ENCODE measurements around the gene HNMT.
"Not testable (repeated sequence)": the region's sequence is repeated elsewhere in the genome, so short reads cannot be mapped to it uniquely, and the experiment has no call there.

HNMT gene

GRCh38 chr2:137975280-137976271, 11.3 kb downstream of the HNMT start:
- DNase-seq (ENCODE audit: low read depth): no peak

DNA sequence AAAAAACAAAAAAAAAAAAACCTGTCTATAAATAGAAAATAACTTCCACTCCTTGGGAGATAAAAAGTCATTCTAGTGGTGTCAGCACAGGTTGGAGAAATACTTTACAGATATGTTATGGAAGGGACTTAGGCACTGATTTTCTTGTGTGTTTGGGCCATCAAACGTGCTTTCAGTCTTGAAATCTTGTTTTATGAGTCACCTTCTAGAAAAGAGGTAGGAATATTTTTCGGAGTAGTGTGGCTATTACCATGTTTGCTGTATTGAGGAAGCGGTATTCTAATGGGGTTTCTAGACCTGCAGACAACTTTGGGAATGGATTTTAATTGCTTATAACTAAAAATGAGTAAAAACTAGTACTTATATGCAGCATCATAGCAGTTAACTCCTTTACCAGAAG, 12.0 kb downstream of the HNMT start:
- no peak for DNase-seq (ENCODE audit: low read depth)

GRCh38 chr2:137977790-137978189, 13.5 kb downstream of the HNMT start:
- no peak for DNase-seq (ENCODE audit: low read depth)

- DNase-seq (ENCODE audit: low read depth): peak; percentile 21
These were observed 16.2 kb downstream of the HNMT start for GRCh38 chr2:137980459-137980858.

GRCh38 chr2:137981112-137981656, 16.9 kb downstream of the HNMT start:
- no peak for DNase-seq (ENCODE audit: low read depth)

DNA sequence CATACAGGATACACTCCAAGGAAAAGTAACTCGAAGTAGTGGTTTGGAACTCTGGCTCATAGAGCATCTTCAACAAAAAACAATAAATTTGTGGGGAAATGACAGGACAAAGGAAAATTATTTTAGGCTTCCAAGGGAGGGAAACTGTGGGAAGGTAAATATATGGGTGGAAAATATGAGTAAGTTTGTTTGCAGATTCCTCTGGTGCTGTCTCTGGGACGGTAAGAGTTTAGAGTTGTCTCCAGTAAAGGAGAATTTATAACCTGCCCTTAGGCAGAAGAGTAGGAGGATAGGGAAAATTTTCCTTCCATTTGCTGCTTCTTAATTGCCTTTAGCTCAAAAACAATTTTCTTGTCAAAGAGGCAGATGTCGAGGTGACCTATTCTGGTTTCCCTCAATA, 19.3 kb downstream of the HNMT start:
- DNase-seq (ENCODE audit: low read depth): no peak

DNA sequence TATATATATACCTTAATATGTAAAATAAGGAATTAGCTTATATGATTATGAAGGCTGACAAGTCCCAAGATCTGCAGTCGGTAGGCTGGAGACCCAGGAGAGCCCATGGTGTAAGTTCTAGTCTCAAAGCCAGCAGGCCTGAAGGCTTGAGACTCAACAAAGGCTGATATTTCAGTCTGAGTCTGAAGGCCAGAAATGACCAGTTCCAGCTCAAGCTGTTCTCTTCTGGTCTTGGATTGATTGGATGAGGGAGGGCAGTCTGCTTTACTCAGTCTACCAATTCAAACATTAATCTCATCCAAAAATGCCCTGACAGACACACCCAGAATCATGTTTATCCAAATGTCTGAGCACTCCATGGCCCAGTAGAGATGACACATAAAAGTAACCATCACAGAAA, 22.0 kb downstream of the HNMT start:
- no peak for DNase-seq (ENCODE audit: low read depth)

DNA sequence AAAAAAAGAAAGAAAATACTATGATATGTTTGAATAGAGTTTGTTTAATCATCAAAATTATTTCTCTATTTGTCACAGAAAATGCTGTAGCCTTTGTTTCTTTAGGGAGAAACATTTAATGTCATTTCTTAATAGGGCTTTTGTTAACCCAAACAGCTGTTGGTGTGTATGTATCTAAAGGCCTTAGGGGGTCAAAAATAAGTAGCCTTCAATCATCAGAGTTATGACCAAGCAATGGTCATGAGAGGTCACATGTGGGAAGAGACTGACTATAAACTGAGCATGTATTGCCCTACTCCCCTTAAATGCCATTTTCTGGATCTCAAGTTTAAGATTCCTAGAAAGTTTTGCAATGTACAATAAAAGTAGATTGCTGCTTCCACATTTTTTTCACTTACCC, 22.7 kb downstream of the HNMT start:
- DNase-seq (ENCODE audit: low read depth): no peak

GRCh38 chr2:137991078-137991477, 26.8 kb downstream of the HNMT start:
- no peak for DNase-seq (ENCODE audit: low read depth)

DNA sequence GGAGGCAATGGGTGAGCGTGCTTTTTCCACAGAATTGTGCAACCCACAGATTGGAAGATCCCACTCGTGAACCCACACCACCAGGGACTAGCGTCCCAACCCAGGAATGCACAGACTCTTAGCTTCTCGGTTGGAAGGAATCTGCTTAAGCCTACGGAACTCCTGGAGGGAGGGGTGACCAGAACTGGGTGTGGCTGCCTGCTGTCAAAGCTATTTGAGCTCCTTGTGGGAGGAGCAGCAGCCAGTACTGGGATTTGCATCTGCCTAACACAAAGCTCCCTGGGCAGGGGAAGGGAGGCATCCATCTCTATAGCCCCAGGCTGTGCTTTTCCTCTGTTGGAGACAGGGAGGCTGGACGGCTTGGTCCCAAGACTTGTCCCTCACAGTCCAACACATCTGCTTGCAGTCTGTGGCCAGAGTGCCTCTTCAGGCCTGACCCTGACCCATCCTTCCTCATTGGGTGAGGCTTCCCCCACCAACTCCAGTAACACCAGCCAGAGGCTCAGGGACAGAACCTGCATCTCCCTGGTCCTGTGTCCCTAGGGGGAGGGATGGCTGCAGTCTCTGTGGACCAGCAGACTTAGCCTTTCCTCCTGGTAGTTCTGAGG, 27.9 kb downstream of the HNMT start:
- no peak for DNase-seq (ENCODE audit: low read depth)

GRCh38 chr2:137993715-137994476, 29.6 kb downstream of the HNMT start:
- DNase-seq (ENCODE audit: low read depth): not testable (repeated sequence)

GRCh38 chr2:137995368-137995767, 31.1 kb downstream of the HNMT start:
- not testable (repeated sequence) for DNase-seq (ENCODE audit: low read depth)

DNA sequence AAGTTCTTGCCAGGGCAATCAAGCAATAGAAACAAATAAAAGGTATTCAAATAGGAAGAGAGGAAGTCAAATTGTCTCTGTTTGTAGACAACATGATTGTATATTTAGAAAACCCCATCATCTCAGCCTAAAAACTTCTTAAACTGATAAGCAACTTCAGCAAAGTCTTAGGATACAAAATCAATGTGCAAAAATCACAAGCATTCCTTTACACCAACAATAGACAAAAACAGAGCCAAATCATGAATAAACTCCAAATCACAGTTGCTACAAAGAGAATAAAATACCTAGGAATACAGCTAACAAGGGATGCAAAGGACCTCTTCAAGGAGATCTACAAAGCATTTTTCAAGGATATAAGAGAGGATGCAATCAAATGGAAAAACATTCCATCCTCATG, 31.9 kb downstream of the HNMT start:
- DNase-seq (ENCODE audit: low read depth): not testable (repeated sequence)

- DNase-seq (ENCODE audit: low read depth): no peak
These were observed 33.5 kb downstream of the HNMT start for GRCh38 chr2:137997733-137998132.

GRCh38 chr2:137998503-137998902, 34.2 kb downstream of the HNMT start:
- DNase-seq (ENCODE audit: low read depth): no peak

DNA sequence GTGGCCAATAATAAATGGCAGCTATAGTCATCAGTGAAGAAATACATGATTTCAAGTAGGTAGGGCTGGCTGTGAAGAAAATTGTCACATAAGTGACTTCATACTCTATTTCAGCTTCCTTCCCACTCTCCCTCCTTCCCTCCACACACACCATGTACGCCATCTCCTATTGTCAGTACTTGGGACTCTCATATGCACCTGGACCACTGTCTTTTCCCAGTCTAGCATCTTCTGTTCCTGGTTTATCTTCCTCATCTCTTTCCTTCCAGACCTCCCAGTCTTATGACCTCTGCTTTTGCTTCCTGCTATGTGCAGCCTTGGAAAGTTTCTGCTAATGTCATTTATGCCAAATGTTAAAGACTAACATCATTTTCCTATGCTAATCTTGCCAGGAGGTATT, 35.0 kb downstream of the HNMT start:
- no peak for DNase-seq (ENCODE audit: low read depth)

- DNase-seq (ENCODE audit: low read depth): no peak
These were observed 35.7 kb downstream of the HNMT start for GRCh38 chr2:138000009-138000408.

- no peak for DNase-seq (ENCODE audit: low read depth)
These were observed 36.5 kb downstream of the HNMT start for GRCh38 chr2:138000796-138001195.

GRCh38 chr2:138003411-138003810, 39.1 kb downstream of the HNMT start:
- no peak for DNase-seq (ENCODE audit: low read depth)

DNA sequence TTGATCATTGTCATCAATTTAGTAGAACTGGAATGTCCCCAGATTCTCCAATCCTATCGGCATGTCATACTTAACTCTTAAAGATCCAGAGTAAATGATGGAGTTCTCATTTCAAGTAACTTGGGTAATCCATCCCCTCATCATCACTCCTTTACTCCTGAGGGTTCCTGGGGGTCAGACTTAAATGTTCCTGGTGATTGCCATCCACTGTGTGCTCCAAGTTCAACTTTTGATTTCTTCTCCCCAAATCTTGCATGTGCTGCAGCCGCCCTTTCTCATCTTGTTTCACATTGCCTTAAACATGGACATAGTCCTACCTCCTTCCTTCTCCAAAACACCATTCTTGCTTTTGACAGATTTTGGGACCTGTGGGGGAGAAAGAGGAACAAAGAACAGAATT, 43.2 kb downstream of the HNMT start:
- DNase-seq (ENCODE audit: low read depth): no peak

DNA sequence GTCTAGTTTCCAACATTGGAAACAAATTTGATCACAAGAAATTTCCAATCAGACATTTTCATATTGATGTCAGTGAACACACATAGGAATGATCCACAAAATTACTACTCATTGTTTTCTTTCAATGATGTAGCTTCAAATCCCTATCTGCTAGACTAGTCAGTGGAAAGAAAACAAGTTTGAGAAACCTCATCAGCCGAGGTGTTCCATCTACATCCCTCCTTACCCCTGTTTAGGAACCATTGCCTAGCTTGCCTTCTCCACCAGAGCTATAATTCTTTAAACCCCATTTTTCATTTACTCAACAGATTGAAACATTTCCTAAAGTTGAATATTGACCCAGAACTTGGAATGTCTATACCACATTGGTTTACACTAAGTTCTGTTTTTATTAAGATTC, 45.3 kb downstream of the HNMT start:
- no peak for DNase-seq (ENCODE audit: low read depth)

DNA sequence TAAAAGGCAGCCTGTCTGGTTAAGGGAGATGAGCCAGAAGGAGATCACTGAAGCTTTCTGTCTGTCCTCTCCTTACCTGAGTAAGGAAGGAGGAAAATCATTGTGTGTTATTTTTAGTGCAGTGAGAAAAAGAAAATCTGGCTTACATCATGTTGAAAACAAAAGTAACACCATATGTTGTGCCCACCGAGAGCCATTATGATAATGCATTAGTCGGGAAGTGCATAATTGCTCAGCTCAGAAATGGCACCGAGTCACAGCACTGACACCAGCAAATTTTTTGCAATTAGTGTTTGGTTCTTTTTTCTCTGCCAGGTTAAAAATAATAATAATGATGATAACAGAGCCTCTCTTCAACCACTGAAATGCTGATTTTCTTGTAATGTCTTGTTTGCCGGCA, 46.6 kb downstream of the HNMT start:
- no peak for DNase-seq (ENCODE audit: low read depth)
